Endothelial cell of umbilical vein (primary cell): Measurements from ENCODE around the gene CLEC4E. TPM values are rescaled to one million over a fixed set of nuclear protein-coding genes. Genes with fewer than 3 reads are reported as not detected.
"Not testable (repeated sequence)": the region's sequence is repeated elsewhere in the genome, so short reads cannot be mapped to it uniquely, and the experiment has no call there.

Source experiments
- BruUV-seq: library from RNA; stranded (reverse); fragments of 400-500 nt; replicated peaks from 2 replicates; lab custom pipeline; 2021; lab: Mats Ljungman, UMichigan
- CTCF ChIA-PET: fragments of 300-600, 350-600 bp; sonication (Branson Sonifier 250); formaldehyde crosslinking; loops from one replicate; lab custom pipeline; 2021; ENCODE audit warnings: antibody characterized with exemption, inconsistent platforms; lab: Charles Lee
- POLR2A ChIA-PET: fragments of 300-600, 350-600 bp; sonication (Branson Sonifier 250); formaldehyde crosslinking; loops from one replicate; lab custom pipeline; 2021; ENCODE audit warnings: antibody characterized with exemption, inconsistent platforms; lab: Charles Lee
- DNase-seq: peaks from one replicate; pipeline ENCODE4 v3.0.0-alpha.2; 2011; ENCODE audit warnings: low read depth, low spot score
- FAIRE-seq: peaks from 2 replicates; lab custom pipeline; 2011; peaks lifted over from hg19 to GRCh38; lab: Jason Lieb, UNC
- H2AFZ ChIP-seq: 2 replicates; pipeline ENCODE4 v1.6.0; 2012; ENCODE audit warnings: low read depth, low read length, control low read depth, inconsistent platforms
- H3K27ac ChIP-seq: 2 replicates; pipeline ENCODE4 v1.5.1; 2011; ENCODE audit warnings: low read depth, mild to moderate bottlenecking, control low read depth, low read length, moderate library complexity; ENCODE audit not compliant: insufficient read depth
- H3K27me3 ChIP-seq, 2 experiments: 2 replicates each; pipeline versions ENCODE4 v1.6.0 to v1.6.1; 2011; ENCODE audit warnings: low read length in 2 of 2, mixed read lengths in 1 of 2; ENCODE audit not compliant: control insufficient read depth in 2 of 2, insufficient read depth in 2 of 2
- H3K36me3 ChIP-seq, 2 experiments: 2 replicates in 1 of 2; 3 replicates in 1 of 2; pipeline ENCODE4 v1.5.1; 2011; ENCODE audit warnings: low read length in 2 of 2, mild to moderate bottlenecking in 1 of 2, moderate library complexity in 1 of 2; ENCODE audit not compliant: control insufficient read depth in 2 of 2, insufficient read depth in 2 of 2; ENCODE audit errors: extremely low read depth in 1 of 2
- H3K4me1 ChIP-seq: 3 replicates; pipeline ENCODE4 v1.5.1; 2011; ENCODE audit warnings: mild to moderate bottlenecking, low read length; ENCODE audit not compliant: control insufficient read depth, insufficient read depth; ENCODE audit errors: extremely low read depth
- H3K4me2 ChIP-seq: 2 replicates; pipeline ENCODE4 v1.6.1; 2011; ENCODE audit warnings: low read length, control low read depth, mixed read lengths; ENCODE audit not compliant: insufficient read depth
- H3K4me3 ChIP-seq, 3 experiments: fragments of 200-600 bp in 1 of 3; sonication (generic), shearing (Covaris generic) in 1 of 3; replicated peaks in 1 of 3; 2 replicates each; pipeline ENCODE4 v1.5.1; 2011 to 2016; ENCODE audit warnings: control low read depth in 3 of 3, low read length in 3 of 3, mild to moderate bottlenecking in 2 of 3, inconsistent platforms in 1 of 3, low read depth in 1 of 3, moderate library complexity in 1 of 3; ENCODE audit not compliant: insufficient read depth in 1 of 3
- H3K79me2 ChIP-seq: 2 replicates; pipeline ENCODE4 v1.6.0; 2012; ENCODE audit warnings: low read length, inconsistent platforms; ENCODE audit not compliant: control insufficient read depth, insufficient read depth
- H3K9ac ChIP-seq: replicated peaks from 2 replicates; pipeline ENCODE3; 2011; ENCODE audit warnings: low read length, control low read depth; ENCODE audit not compliant: insufficient read depth; ENCODE audit errors: extremely low read depth
- H3K9me1 ChIP-seq: replicated peaks from 3 replicates; pipeline ENCODE4 v1.6.0; 2011; ENCODE audit warnings: mild to moderate bottlenecking, low read length; ENCODE audit not compliant: control insufficient read depth, insufficient read depth; ENCODE audit errors: extremely low read depth
- H3K9me3 ChIP-seq: replicated peaks from 2 replicates; pipeline ENCODE4 v1.5.1; 2012; ENCODE audit warnings: low read length, inconsistent platforms; ENCODE audit not compliant: control insufficient read depth, insufficient read depth
- H4K20me1 ChIP-seq: replicated peaks from 2 replicates; pipeline ENCODE3; 2011; ENCODE audit warnings: mild to moderate bottlenecking, low read length; ENCODE audit not compliant: control insufficient read depth, insufficient read depth; ENCODE audit errors: extremely low read depth
- MAX ChIP-seq: IDR thresholded peaks from 2 replicates; pipeline ENCODE4 v1.6.1; 2011; ENCODE audit not compliant: insufficient read depth, insufficient read length
- dilution Hi-C: fragments of 300-500 bp; cut with MboI; formaldehyde crosslinking; loops from one replicate; pipeline ENCODE4 v1.15.0; 2019; ENCODE audit warnings: low sequenced_read_pairs; ENCODE audit not compliant: extremely low pct_ligation_motif_present
- intact Hi-C: fragments of 100-400 bp; cut with micrococcal nuclease; formaldehyde crosslinking; loops from one replicate; pipeline ENCODE4 v1.10.0; 2022
- polyA plus RNA-seq, 4 experiments: library from polyadenylated mRNA; depleted of rRNA in 3 of 4; stranded (reverse) in 3 of 4; unstranded in 1 of 4; fragments of >200 nt; gene quantifications; 2 replicates each; pipeline versions ENCODE4 v1.2.1 to v1.2.3, GENCODE V29; 2011 to 2012; ENCODE audit warnings: missing spikeins in 1 of 4
- total RNA-seq: library from RNA; stranded (reverse); gene quantifications from 2 replicates; pipeline ENCODE4 v1.2.3, GENCODE V29; 2021

Gene CLEC4E
- total and polyA plus RNA-seq, 2 donors (not counting 3 experiments of a cell fraction or from before 2014, with no cell fraction given) = not detected

- Histone ChIP-seq H3K4me3 (no peak overlapping the region), H3K79me2 (no peaks in the 10 kb centered on the region), H3K9me3 (no peaks in the 10 kb centered on the region), H2AFZ (no peak overlapping the region), H3K27me3 (peaks cover 2 to 10% of the 10 kb centered on the region in 2 experiments), H3K36me3 (no peaks in the 10 kb centered on the region), H3K4me1 (no peaks in the 10 kb centered on the region), H3K27ac (no peak overlapping the region), H3K9me1 (no peaks in the 10 kb centered on the region), H3K9ac (no peak overlapping the region), H4K20me1 (no peaks in the 10 kb centered on the region), H3K4me2 (no peak overlapping the region)
- BruUV-seq = no TSS peak
- no peak for FAIRE-seq
- intact Hi-C loops (no loop called here), dilution Hi-C loops (no loop called here)
- ChIA-PET POLR2A (no interaction called here), CTCF (no interaction called here)
- no peak for TF ChIP-seq MAX
- DNase-seq = no peak
Measured at GRCh38 chr12:8566525-8566924, 25.8 kb upstream of the CLEC4E start.

- H3K9ac ChIP-seq, H3K4me3 ChIP-seq, H3K9me1 ChIP-seq, H3K9me3 ChIP-seq, intact Hi-C loops, H3K27ac ChIP-seq, H3K79me2 ChIP-seq, H4K20me1 ChIP-seq, H2AFZ ChIP-seq, H3K4me1 ChIP-seq, BruUV-seq, H3K36me3 ChIP-seq, H3K4me2 ChIP-seq, dilution Hi-C loops, POLR2A ChIA-PET, FAIRE-seq, DNase-seq: not testable (repeated sequence)
- H3K27me3 ChIP-seq = peaks cover 2 to 10% of the 10 kb centered on the region in 2 experiments
- CTCF ChIA-PET = interaction anchor here (1.3 kb wide), 1 partner anchor 22 kb away, joined by 9 read pairs; no protein-coding TSS in a partner anchor
Measured at GRCh38 chr12:8566052-8566451, 25.3 kb upstream of the CLEC4E start.
